Adrenal gland (tissue), 5 donors: Measurements from ENCODE around the gene SLCO1B3.

ENCODE experiments used
- POLR2A ChIP-seq, 2 donors: fragments of 450-650 bp; IDR thresholded peaks; one replicate each; pipeline ENCODE4 v1.6.1; 2017; ENCODE audit warnings: antibody characterized with exemption in 2 of 2, mild to moderate bottlenecking in 2 of 2, moderate library complexity in 1 of 2
- TF ChIP-seq, protein P1 (sequence below), 6 experiments: fragments of 450-650 bp in 4 of 6; fragments of 200-600 bp in 2 of 6; sonication (generic) in 1 of 6; IDR thresholded peaks; 1 replicate in 5 of 6; 2 replicates in 1 of 6; pipeline versions ENCODE4 v1.5.1 to v1.8.0; 2016 to 2021; ENCODE audit warnings: antibody characterized with exemption in 6 of 6, mild to moderate bottlenecking in 2 of 6, moderate library complexity in 1 of 6
- donor health status: DM: no; HTN: no; CAD: no.

DNA sequence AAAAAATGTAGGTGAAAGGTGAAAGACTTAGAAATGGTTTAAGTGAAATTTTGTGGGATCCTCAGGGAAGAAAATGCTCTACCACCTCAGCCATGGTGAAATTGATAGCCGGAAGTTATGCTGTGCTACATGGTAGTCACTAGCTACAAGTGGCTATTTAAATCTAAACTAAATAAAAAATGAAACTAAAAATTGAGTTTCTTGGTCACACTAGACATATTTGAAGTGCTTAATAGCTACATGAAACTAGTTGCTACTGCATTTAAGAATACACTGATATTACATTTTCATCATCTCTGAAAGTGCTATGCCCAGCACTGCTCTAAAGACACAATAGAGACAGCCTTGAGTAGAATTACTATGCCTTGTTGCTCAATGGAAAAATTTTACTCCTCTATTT, 10.3 kb upstream of the SLCO1B3 start:
- TF ChIP-seq, protein P1, sequence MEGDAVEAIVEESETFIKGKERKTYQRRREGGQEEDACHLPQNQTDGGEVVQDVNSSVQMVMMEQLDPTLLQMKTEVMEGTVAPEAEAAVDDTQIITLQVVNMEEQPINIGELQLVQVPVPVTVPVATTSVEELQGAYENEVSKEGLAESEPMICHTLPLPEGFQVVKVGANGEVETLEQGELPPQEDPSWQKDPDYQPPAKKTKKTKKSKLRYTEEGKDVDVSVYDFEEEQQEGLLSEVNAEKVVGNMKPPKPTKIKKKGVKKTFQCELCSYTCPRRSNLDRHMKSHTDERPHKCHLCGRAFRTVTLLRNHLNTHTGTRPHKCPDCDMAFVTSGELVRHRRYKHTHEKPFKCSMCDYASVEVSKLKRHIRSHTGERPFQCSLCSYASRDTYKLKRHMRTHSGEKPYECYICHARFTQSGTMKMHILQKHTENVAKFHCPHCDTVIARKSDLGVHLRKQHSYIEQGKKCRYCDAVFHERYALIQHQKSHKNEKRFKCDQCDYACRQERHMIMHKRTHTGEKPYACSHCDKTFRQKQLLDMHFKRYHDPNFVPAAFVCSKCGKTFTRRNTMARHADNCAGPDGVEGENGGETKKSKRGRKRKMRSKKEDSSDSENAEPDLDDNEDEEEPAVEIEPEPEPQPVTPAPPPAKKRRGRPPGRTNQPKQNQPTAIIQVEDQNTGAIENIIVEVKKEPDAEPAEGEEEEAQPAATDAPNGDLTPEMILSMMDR (IDR thresholded peaks at IDR 0.05), result no peak
- no peak for TF ChIP-seq POLR2A (IDR thresholded peaks at IDR 0.05)
